Fibroblast of the conjunctiva (primary cell): ENCODE measurements around the gene CDC42EP1.
"Not testable (repeated sequence)": the region's sequence is repeated elsewhere in the genome, so short reads cannot be mapped to it uniquely, and the experiment has no call there.

Experiments used
- DNase-seq: peaks from one replicate; pipeline ENCODE4 v3.0.0-alpha.2; 2010; ENCODE audit warnings: low read depth

CDC42EP1 gene

DNA sequence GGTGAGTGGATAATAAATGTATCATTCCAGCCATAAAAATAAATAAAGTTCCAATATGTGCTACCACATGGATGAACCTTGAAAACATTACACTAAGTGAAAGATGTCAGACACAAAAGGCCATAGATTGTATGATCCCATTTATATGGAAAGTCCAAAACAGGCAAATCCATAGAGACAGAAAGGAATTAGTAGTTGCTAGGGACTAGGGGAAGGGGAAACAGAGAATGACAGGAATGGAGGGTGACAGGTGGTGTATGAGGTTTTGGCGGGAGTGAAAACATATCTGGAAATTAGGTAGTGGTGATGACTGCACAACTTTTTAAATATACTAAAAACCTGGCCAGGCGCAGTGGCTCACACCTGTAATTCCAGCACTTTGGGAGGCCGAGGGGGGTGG is 25.8 kb upstream of the CDC42EP1 start:
- no peak for DNase-seq

DNA sequence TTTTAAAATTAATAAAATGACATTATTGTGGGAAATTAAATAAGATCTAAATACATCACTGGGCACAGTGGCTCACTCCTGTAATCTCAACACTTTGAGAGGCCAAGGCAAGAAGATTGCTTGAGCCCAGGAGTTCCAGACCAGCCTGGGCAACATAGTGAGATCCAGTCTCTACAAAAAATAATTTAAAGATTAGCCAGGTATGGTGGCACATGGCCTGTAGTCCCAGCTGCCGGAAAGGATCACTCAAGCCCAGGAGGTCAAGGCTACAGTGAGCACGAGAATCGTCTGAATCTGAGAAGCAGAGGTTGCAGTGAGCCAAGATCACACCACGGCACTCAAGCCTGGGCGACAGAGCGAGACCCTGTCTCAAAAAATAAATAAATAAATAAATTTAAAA is 25.1 kb upstream of the CDC42EP1 start:
- no peak for DNase-seq

DNA sequence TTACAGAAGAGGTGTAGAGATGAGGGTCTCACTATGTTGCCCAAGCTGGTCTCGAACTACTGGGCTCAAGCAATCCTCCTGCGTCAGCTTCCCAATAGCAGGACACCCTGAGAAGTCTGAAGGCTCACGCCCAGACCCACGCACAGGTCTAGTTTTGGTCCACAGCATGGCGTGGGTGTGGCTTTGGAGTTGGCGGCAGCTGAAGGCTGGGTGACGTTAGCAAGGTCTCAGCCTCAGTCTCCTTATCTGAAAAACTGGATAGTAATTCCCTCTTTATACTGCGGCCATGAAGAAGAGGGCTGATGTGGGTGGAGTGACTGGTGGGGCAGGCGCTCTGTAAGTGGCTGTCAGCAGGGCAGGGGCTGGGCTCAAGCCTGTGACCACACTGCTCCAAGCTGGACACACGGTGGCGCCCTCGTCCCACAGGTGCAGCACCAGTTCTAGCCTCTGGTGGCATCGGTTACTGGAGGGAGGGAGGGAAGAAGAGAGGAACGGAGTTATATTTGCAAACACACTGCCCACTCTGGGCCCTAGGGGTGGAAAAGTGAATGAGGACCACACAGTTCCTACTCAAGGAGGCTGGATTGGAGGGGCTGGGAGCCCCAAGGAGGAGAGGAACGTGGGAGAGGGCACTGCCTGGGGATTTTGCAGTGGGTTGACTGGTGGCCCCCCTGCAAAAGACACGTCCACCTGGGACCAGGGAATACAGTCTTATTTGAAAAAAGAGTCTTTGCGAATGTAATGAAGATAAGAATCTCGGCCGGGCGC is 21.5 kb upstream of the CDC42EP1 start:
- DNase-seq: peak; percentile 96

DNA sequence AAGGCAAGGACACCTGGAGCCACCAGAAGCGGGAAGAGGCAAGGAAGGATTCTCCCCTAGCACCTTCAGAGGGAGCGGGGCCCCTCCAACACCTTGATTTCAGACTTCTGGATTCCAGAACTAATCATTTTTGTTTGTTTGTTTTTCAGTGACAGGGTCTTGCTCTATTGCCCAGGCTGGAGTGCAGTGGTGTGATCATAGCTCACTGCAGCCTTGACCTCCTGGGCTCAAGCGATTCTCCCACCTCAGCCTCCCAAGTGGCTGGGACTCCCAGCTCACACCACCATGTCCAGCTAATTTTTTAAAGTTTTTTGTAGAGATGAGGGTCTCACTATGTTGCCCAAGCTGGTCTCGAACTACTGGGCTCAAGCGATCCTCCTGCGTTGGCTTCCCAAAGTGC is 20.5 kb upstream of the CDC42EP1 start:
- DNase-seq: not testable (repeated sequence)

DNA sequence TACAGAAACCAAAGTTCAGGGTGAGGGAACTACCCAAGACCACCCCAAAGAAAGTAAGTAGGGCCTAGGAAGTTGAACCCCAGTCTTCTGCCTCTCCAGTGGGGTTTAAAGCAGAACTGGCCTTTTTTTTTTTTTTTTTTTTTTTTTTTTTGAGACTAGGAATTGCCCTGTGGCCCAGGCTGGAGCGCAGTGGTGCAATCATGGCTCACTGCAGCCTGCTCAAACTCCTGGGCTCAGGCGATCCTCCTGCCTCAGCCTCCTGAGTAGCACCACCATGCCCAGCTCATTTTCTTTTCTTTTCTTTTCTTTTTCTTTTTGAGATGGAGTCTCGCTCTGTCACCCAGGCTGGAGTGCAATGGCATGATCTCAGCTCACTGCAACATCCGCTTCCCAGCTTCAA is 17.9 kb upstream of the CDC42EP1 start:
- not testable (repeated sequence) for DNase-seq

DNA sequence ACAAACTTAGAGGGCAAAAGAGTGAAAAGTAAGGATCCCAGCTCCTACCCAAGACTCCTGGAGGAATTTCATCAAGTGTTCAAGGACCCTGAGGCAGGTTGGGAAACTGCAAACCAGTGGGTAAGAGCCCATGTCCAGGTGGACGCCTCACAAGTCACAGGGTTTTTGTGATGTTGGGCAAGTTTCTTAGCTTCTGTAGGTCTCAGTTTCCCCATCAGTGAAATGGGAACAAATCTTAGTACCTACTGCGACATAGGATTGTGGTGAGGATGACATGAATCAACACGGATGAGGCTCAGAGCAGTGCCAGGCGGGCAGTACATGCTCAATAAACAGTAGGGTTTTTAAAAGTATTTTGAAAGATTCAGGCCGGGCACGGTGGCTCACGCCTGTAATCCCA is 17.3 kb upstream of the CDC42EP1 start:
- no peak for DNase-seq

DNA sequence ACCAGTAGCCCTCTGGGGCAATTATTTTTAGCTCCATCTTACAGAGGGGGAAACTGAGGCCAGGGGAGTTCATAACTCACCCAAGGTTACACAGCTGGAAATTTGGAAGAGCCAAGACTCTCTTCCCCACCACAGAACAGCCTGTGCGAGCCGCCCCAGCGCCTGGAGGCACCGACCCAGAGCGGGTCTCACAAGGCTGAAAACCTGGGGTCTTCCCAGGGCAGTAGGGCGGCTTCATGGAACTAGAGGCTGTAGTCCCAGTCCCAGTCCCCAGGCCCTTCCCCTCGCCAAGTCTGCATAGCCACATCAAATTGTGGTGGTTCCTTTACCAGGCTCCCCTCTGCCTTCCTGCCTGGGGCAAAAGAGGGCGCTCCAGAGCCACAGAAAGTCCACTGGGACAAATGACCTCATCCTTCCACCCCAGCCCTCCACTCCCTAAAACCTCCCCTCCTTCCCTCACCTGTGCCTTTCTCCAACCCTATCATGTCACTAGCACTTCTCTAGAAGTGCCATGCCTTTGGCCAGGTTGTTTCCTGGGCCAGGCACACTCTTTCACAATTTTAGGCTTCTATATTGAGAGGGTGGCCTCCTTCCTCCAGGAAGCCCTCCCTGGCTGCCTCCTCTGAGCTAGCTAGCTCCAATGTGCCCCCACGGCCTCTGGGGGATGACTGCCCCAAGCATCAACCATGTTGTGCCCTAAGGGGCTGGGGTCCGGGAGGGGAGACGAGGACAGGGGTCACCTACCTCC is 15.2 kb upstream of the CDC42EP1 start:
- DNase-seq: no peak

DNA sequence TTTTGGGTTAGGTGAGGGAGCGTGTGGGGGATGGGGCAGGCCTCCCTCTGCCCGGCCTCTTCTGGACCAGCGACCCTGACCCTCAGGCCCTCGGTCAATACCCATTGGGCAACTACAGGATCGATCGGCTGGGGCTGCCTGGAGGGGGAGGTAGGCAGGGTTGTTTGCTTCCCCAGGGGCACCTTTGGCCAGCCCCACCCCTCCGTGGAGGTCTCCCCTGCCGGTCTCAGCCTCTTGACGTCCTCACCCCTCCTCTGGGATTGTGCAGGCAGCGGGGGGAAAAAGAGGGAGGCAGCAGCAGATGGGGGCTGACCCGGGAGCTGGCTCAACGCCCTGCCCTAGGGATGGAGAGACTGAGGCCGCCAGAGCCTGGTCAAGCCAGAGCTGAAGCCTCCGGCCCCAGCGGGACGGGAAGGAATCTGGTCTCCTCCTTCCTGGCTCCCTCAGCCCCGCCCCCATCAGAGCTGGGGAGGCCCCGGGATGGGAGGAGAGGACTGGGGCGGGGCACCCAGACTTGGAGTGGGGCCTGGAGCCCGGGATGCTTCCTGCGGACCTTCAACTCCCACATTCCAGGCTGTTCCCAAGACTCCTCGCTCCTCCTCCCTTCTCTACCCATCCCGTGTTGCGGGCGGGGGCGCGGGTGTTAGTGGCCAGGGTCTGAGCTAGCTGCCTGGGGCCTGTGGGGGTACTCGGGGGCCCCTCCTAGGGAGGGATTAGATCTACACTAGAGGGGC is 14.4 kb upstream of the CDC42EP1 start:
- DNase-seq: peak; percentile 91

DNA sequence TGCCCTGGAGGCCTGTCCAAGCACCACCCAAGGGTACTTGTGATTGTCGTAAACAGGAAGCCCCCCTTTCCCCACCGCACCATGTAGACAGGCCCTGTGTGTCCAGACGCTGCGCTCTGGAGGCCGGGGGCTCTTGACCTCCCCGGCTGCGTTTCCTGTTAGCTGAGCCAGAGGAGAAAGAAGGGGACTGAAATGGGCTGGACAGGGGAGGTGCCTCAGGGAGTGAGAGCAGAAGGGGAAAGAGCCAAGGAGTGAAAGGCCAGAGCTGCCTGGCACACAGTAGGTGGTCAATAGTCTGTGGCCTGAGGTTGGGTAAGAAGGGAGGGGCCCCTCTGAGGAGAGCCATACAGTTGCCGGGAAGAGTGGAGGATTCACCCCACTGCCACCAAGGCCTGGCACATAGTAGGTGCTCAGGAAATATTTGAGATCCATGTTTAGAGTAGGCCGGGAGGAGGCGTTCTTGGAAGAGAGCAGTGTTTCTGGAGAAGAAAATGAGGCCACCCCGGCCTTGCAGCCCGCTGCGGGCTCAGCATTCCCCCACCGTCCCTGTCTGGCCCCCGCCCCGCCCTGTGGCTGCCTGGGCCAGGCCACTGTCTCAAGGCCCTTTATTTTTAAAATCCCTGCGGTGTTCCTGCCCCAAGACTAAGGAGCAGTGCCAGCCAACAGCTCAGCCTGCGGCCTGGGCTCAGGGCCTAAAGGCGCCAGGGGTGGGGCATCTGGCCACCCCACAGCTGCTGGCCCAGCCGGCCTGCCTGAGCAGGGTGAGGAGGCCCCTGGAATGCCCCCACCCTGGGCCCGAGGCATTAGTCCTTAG is 13.6 kb upstream of the CDC42EP1 start:
- no peak for DNase-seq

DNA sequence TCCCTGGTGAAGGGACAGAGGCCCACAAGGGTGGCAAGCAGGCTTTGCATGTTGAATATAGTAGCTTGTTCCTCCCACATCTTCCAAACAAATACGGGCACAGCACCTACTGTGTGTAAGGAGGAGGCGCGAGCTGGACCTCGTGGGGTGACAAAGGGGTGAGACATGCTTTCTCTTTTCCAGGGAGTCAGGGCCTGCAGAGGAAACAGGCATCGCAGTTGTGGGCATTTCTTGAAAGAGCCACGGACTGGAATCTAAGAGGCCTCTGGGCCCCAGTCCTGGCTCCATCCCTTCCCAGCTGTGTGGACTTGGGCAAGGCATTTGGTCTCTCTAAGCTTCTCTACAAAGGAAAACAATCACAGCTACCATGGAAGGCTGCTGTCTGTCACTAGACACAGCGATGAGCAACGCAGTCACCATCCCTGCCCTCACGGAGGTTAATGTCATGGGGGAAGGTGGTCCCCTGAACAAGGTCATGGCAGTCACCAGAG is 13.0 kb upstream of the CDC42EP1 start:
- no peak for DNase-seq

DNA sequence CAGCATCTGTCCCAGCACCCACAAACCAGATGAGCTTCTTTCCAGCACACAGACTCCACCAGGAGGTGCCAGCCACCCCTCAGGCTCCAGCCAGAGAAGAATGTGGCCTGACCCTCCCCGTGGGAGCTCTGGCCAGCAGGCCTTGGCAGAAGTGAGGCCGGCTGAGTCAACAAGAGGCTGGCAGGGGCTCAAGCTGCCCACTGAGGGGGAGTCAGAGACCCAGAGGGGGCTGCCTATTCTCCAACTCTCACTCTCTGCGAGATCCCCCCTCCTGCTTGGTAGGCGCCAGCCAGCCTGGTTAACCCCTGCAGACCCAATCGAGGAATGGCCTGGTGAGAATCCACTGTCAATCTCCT is 10.6 kb upstream of the CDC42EP1 start:
- no peak for DNase-seq

DNA sequence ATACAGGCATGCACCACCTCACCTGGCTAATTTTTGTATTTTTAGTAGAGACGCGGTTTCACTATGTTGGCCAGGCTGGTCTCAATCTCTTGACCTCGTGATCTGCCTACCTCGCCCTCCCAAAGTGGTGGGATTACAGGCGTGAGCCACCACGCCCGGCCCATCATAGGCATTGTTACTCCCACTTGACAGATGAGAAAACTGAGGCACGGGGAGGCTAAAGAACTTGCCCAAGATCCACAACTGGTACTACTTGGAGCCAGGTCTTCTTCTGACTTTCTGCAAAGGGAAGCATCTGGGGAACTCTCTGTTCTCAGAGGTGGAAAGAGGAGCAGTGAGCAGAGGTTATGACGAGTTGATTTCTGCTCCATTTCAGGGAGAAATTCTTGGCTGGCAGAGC is 9.4 kb upstream of the CDC42EP1 start:
- not testable (repeated sequence) for DNase-seq

DNA sequence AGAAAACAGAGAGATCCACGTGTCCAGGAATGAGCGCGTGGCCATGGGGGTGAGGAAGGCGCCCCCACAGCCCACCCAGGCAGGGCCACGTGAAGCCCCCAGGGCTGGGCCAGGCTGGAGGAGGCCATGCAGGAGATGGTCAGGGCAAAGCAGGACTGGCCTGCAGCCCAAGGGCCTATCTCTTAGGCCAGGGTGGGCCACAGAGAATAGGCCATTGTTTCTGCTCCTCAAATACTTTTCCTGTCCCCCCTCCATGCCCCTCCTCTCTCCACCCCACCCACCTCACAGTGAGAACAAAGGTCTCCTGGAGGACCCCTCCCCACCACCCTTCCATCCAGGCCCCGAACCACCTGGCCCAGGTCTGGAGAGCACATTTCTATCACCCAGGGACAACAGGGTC is 8.3 kb upstream of the CDC42EP1 start:
- no peak for DNase-seq

DNA sequence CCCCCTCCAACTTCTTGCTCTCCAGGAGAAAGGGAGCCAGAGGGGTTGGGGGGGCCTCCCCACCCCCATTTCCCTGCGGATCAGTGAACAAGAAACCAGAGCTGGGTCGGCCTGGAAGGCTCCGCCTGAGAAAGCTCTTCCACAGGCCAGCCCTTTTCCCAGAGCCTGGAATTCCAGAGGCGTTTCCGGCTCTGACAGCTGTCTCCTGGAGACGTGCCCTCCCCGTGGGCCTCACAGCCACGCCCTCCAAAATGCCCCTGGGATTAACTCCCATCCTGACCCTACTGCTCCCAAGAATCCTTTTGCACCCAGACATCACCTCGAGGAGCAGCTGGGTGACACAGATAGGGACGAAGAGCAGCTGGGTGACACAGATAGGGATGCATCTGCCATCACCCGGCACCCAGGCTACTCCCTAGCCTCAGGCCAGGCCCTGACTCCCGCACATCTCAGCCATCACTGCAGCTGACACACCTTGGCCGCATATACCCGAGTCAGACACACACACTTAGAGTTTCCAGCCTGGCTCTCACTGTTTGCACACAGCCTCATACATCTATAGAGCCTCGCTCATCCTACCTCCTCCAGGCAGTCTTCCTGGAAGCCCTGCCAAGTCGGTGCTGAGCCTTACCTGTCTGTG is 7.6 kb upstream of the CDC42EP1 start:
- no peak for DNase-seq

DNA sequence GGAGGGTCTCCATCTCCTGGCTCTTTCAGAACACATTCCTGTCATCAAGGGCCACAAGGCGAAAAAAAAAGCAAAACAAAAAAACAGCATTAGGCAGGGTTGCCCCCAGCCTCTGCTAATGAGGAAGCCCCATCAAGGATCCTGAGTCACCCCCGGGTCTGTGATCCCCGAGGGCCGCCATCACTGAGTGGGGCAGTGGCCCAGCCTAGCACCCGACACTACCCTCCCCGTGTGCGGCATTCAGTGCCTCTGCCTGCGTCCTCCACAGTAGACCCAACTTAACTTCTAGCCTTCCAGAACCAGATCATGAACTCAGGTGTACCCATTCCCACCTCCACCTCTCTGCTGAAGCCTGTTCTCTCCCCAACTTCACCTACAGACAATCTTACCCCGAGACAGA is 6.6 kb upstream of the CDC42EP1 start:
- no peak for DNase-seq

DNA sequence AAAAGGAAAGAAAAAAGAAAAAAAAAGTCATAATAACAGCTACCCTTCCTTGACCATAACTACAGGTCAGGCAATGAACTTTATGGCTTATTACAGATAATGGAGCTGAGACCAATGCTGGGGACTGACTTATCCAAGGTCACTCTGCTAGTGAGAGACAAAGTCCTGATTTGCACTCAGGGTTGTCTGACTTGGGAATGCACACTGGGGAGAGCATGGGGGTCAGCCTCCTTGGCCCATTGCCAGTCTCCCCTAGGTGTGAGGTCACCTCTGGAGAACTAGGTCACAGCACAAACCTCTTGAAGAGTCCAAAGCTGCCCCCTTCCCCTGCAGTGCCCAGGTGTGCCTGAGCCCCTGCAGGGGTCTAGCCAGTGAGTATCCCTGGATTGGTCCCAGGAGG is 5.3 kb upstream of the CDC42EP1 start:
- no peak for DNase-seq

DNA sequence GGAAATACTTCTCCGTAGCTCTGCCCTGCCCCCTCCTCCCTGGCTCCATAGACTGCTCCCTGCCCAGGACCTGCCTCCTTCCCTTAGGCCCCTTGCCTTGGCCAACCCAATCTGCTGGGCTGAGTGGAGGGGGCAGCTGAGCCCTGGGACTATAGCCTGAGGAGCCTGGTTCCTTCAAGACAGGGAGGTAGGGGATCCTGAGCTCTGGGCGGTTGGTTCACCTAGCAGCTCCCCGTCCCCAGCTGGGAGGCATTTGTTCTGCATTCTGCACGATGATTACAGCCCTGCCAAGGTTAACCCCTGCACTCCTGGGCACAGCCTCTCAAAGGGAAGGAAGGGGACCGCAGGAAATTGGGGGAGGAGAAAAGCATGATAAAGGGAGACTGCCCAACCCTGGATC is 3.6 kb upstream of the CDC42EP1 start:
- no peak for DNase-seq

DNA sequence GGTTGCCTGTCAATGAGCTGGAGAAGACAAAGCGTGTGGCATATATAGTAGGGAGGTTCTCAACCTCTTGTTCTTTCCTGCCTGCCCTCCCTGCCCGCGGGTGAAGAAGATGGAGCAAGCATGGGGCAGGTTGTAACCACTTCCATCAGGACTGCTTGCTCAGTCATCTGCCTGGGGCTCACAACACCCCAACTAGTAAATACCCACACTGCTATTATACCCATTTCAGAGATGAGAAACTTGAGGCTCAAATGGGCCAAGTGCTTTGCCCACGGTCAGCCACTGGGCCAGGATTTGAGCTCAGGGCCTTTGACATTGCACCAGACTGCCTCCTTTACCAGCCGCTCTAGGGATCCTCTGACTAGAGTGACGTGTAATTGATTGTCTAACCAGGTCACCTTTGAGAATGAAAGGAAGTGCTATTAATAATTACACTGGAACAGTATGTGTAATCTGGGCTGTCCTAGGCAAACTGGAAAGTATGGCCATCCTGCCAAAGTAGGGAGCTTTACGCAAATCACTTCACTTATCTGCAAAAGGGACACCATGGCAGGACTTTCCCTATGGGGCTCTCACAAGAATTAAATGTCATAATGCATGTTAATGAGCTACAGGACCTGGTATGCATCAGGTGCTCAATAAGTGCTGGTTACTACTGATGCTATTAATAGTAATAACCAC is 2.8 kb upstream of the CDC42EP1 start:
- no peak for DNase-seq

DNA sequence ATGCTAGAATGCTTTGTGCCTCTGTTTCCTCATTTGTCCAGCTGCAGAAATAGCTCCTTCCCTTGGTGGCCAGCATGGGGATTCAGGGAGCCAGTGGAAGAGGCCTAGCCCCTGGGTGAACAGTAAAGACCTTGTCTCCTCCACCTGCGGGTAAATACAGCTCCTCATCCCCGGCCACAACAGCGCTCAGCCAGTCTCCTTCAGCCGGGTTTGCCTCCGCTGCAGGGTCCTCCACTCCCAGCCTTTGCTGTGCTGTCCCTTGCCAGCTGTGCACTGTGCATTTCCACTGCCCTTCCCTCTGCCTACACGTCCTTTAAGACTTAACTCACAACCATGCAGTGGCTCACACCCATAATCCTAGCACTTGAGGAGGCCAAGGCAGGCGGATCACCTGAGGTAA is 1.5 kb upstream of the CDC42EP1 start:
- DNase-seq: no peak

DNA sequence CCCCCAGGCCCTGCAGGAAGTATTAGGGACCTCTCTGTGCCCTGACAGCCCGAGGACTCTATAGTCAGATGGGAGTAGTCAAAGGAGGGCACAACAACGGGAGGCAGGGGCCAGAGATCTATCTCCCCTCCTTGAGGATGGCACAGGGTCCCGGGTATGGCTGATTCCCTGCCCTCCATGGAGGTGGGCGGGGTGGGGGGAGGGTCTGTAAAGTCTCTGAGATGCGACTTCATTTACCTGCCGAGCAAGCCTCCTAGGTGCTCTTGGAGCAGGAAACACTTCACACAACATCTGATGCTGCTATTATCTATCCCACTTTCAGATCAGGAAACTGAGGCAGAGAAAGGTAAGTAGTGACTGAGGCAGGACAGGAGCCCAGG is 769 bp upstream of the CDC42EP1 start:
- DNase-seq: no peak

DNA sequence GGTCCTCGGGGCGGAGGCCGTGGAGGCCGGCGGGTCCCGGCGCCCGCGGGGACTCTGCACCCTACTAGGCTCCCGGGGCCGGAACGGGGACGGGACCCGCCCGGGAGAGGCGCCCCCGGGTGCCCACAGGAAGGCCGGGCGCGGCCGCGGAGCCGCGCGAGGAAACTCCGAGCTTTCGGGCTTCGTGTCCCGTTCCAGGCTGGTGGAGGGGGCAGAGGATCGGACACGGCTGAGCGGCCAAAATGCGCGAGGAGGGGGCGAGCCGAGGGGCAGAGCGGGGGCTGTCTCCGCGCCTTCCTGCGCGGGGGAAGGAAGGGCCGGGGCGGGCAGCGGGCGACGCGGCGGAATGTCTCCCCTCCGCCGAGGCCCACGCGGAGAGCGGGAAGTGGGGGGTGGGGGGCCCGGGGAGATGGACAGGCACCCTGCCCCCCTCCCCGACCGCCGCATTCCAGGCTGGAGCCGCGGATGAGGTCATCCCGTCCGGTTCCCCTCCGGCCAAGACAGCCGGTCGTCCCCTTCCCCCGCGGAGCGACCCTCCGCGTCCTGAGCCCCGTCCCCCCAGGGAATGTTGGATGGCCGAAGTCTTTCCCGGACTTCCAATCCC is 430 bp downstream of the CDC42EP1 start:
- DNase-seq: no peak
